Tibial artery (tissue), 4 donors: ENCODE data around the gene FHOD1.

ENCODE experiments used
- DNase-seq, 2 donors: peaks; one replicate each; pipeline ENCODE4 v3.0.0-alpha.2; 2019
- H3K27ac ChIP-seq, 2 donors: fragments of 200-600 bp; sonication (generic) in 1 of 2; 1 replicate in 1 of 2; 2 replicates in 1 of 2; pipeline ENCODE4 v1.5.1; 2018 to 2019; ENCODE audit warnings: mild to moderate bottlenecking in 1 of 2
- H3K27me3 ChIP-seq, 2 donors: fragments of 200-600 bp; sonication (generic) in 1 of 2; one replicate each; pipeline versions ENCODE4 v1.5.1 to v1.6.0; 2016 to 2019
- H3K36me3 ChIP-seq, 3 donors: fragments of 200-600 bp; sonication (generic) in 2 of 3; one replicate each; pipeline ENCODE4 v1.5.1; 2016 to 2019; ENCODE audit warnings: mild to moderate bottlenecking in 2 of 3
- H3K4me1 ChIP-seq, 4 donors: fragments of 200-600 bp; sonication (generic) in 2 of 4; 1 replicate in 3 of 4; 2 replicates in 1 of 4; pipeline ENCODE4 v1.5.1; 2016 to 2019
- H3K4me3 ChIP-seq, 2 donors: fragments of 200-600 bp; sonication (generic) in 1 of 2; 1 replicate in 1 of 2; 2 replicates in 1 of 2; pipeline ENCODE4 v1.5.1; 2018 to 2019; ENCODE audit warnings: mild to moderate bottlenecking in 2 of 2
- H3K9me3 ChIP-seq, 3 donors: fragments of 200-600 bp; sonication (generic) in 1 of 3; one replicate each; pipeline ENCODE4 v1.5.1; 2016 to 2019
- intact Hi-C: fragments of 100-400 bp; cut with DNase I; formaldehyde crosslinking; loops from one replicate; pipeline ENCODE4 v1.15.0; 2023; ENCODE audit warnings: low total_unique reads
- TF ChIP-seq, protein P1 (sequence below), 2 experiments: fragments of 200-600 bp in 1 of 2; fragments of 450-650 bp in 1 of 2; IDR thresholded peaks; one replicate each; pipeline ENCODE4 v1.5.1; 2017 to 2019; ENCODE audit warnings: antibody characterized with exemption in 2 of 2, mild to moderate bottlenecking in 1 of 2, moderate library complexity in 1 of 2

FHOD1 gene

DNA sequence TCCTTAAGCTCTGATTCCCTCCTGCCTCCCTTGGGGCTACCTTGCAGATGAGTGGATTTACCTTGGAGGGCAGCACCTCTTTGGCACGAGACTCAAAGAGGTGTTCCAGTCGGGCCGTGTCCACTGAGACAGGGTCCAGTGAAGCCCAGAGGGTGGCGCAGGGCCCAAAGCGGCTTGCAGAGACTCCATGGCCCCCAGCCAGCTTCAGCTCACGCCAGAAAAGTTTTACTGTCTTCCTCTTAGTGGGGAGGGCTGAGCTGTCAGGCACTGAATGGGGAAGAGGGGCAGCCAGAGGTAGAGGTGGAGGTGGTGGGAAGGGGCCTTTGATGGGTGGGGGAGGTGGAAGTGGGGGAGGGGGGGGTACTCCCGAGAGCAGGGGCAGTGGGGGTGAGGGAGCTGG is 13.7 kb downstream of the FHOD1 start:
- H3K9me3 ChIP-seq = no peaks in the 10 kb centered on the region
- TF ChIP-seq, protein P1, sequence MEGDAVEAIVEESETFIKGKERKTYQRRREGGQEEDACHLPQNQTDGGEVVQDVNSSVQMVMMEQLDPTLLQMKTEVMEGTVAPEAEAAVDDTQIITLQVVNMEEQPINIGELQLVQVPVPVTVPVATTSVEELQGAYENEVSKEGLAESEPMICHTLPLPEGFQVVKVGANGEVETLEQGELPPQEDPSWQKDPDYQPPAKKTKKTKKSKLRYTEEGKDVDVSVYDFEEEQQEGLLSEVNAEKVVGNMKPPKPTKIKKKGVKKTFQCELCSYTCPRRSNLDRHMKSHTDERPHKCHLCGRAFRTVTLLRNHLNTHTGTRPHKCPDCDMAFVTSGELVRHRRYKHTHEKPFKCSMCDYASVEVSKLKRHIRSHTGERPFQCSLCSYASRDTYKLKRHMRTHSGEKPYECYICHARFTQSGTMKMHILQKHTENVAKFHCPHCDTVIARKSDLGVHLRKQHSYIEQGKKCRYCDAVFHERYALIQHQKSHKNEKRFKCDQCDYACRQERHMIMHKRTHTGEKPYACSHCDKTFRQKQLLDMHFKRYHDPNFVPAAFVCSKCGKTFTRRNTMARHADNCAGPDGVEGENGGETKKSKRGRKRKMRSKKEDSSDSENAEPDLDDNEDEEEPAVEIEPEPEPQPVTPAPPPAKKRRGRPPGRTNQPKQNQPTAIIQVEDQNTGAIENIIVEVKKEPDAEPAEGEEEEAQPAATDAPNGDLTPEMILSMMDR (IDR thresholded peaks at IDR 0.05) = no peak
- no peaks in the 10 kb centered on the region for H3K27me3 ChIP-seq
- peaks cover 0 to 1% (median 0%) of the 10 kb centered on the region in 4 donors for H3K4me1 ChIP-seq
- no peak for DNase-seq
- H3K4me3 ChIP-seq = no peak overlapping the region
- H3K36me3 ChIP-seq = peaks cover 31 to 89% (median 83%) of the 10 kb centered on the region in 3 donors
- intact Hi-C loops = no loop called here
- no peak overlapping the region for H3K27ac ChIP-seq

DNA sequence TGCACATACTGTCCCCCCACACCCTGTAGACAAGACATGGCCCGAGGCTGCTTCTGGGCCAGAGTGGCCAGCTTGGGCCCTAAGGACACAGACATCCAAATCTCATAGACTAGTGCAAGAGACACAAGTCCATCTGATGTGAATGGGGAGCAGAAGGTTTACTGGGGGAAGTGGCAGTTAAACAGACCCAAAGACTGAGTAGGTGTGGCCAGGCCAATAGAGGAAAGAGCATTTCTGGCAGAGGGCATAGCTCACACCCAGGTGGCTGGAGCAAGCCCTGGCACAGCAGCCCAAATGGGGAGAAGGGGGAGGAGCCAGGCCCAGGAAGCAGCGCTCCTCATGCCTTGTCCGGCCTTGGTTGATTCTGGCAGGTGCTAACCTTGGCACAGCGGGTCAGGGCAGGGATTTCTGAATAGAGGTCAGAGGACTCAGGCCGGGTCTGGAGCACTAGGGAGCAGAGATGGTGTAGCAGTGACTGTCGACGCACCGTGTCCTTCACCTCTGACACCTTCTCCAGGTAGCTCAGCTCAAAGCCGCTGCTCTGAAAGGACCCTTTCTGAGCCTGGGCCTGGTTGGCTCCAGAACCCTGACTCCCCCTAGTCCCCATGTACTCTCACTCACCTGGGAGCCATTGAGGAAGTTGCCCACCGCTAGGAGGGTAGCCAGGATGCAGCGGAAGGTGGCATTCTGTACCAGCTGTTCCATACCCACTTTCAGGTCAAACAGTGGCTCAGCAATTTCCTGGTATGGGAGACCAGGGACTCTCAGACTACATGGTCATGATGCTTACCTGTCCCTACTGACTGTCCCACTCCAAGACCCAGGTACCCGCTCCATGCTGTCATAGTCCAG is 16.2 kb downstream of the FHOD1 start:
- H3K4me3 ChIP-seq = no peak overlapping the region
- TF ChIP-seq, protein P1 (IDR thresholded peaks at IDR 0.05) = no peak
- intact Hi-C loops = no loop called here
- no peak for DNase-seq
- no peak overlapping the region for H3K27ac ChIP-seq
- no peaks in the 10 kb centered on the region for H3K9me3 ChIP-seq
- H3K4me1 ChIP-seq = peaks cover 0 to 21% (median 14%) of the 10 kb centered on the region in 4 donors
- H3K36me3 ChIP-seq = peaks cover 26 to 69% (median 62%) of the 10 kb centered on the region in 3 donors
- H3K27me3 ChIP-seq = no peaks in the 10 kb centered on the region

DNA sequence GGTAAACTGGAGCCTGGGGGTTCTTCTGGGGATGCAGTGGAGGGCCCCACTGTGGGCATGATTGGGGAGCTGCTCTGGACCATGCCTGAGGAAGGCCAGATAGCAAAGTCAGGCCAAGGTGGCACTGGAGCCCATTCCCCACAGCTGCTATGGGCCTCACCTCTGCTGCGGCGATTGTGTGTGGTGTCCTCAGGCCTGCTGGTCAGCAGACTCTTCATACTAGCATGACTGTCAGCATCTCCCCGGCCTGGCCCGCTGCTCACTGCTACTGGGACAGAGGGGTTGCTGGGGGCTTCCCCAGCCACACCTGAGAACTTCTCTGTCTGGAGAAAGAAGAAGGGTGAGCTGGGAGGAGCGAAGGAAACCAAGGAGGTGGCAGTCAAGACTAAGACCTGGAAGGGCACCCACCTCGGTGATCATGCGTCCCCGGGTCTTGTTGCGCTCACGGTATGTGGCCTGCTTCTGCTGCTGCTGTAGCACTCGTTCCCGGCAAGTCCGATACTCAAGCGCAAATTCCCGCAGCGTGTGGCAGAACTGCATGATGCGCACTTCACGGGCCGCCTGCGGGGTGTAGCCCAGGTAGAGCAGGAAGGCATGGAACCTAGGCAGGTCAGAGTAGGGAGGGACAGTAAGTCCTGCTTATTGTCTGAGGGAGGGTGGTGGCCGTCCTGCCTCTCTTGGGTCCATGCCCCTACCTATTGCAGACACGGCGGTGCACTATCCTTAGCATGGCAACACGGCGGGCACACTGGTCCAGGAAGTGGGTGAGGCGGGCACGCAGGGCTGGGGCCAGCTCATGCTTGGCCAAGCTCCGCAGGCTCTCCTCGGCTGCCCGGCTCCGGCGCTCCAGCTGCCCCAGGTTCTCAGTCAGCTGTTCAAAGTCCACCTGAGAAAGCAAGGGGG is 17.1 kb downstream of the FHOD1 start:
- peak in 1 of 2 donors; percentile 18 for DNase-seq
- TF ChIP-seq, protein P1 (IDR thresholded peaks at IDR 0.05) = no peak
- no peak overlapping the region for H3K27ac ChIP-seq
- H3K4me1 ChIP-seq = peaks cover 0 to 26% (median 16%) of the 10 kb centered on the region in 4 donors
- no peaks in the 10 kb centered on the region for H3K27me3 ChIP-seq
- H3K36me3 ChIP-seq = peaks cover 26 to 60% (median 56%) of the 10 kb centered on the region in 3 donors
- H3K4me3 ChIP-seq = no peak overlapping the region
- no peaks in the 10 kb centered on the region for H3K9me3 ChIP-seq
- intact Hi-C loops = loop anchor here (2.0 kb wide), 1 partner anchor 15 kb away; no protein-coding TSS in a partner anchor

DNA sequence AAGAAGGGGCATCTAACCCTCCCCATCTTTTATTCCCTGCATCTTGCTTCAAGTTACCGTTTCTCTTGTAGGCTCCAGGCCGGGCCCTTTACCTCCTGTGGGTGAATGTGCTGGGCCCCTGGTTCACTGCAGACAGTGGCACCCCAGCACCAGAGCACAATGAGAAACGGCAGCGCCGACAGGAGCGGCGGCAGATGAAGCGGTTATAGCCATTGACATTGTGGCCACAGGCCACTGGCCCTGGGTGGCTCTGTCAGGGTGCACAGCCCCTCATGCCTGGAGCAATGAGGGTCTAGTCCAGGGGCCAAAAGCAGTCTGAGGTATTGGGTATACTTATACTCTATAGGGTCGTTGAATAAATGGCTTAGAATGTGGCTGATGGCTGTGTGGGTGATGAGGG is 18.4 kb downstream of the FHOD1 start:
- TF ChIP-seq, protein P1 (IDR thresholded peaks at IDR 0.05) = no peak
- H3K27ac ChIP-seq = no peak overlapping the region
- no peak overlapping the region for H3K4me3 ChIP-seq
- intact Hi-C loops = loop anchor here (2.0 kb wide), 1 partner anchor 16 kb away; no protein-coding TSS in a partner anchor
- H3K36me3 ChIP-seq = peaks cover 21 to 50% (median 49%) of the 10 kb centered on the region in 3 donors
- no peak for DNase-seq
- H3K27me3 ChIP-seq = no peaks in the 10 kb centered on the region
- no peaks in the 10 kb centered on the region for H3K9me3 ChIP-seq
- H3K4me1 ChIP-seq = peaks cover 0 to 26% (median 16%) of the 10 kb centered on the region in 4 donors

DNA sequence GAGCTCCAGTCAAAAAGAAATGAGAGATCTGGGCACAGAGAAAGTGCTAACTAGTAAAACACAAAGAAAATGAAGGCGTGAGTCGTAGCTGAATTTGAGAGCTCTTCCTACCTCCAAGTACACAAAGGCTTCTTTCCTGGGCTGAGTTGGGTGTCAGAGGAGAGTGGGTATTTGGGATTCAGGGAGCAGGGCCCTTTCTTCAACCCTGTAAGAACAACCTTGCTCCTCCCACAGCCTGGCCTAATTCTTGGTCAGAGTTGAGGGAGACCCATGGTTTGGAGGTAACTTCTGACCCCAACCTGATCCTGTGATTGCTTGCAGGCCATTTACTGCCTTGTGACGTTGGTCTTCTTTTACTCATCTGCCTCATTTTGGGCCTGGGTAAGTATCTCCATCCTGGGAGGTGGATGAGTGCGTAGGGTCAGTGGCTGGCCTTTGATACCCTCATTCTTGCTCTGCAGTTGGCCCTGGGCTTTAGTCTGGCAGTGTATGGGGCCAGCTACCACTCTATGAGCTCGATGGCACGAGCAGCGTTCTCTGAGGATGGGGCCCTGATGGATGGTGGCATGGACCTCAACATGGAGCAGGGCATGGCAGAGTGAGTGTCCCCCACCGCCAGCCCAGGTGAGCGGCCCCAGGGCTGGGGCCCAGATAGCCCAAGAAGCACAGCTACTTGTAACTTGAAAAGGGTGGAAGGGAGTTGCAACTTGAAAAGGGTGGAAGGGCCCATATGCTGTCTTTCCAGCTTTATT is 19.1 kb downstream of the FHOD1 start:
- intact Hi-C loops = loop anchor here (2.0 kb wide), 1 partner anchor 17 kb away; no protein-coding TSS in a partner anchor
- Histone ChIP-seq H3K9me3 (no peaks in the 10 kb centered on the region), H3K36me3 (peaks cover 21 to 43% (median 43%) of the 10 kb centered on the region in 3 donors), H3K4me1 (peaks cover 0 to 26% (median 16%) of the 10 kb centered on the region in 4 donors), H3K27me3 (no peaks in the 10 kb centered on the region), H3K27ac (peak overlapping the region in 1 of 2 donors; percentile 79), H3K4me3 (peak overlapping the region; percentile 81 to 83)
- TF ChIP-seq, protein P1 (IDR thresholded peaks at IDR 0.05) = no peak
- DNase-seq = no peak
